Measurements from ENCODE around the gene PAIP2. TPM values are rescaled to one million over a fixed set of nuclear protein-coding genes. Genes with fewer than 3 reads are reported as not detected.

PAIP2 gene
- total RNA-seq, 1 donor from 2014 or later: 66.0 TPM

DNA sequence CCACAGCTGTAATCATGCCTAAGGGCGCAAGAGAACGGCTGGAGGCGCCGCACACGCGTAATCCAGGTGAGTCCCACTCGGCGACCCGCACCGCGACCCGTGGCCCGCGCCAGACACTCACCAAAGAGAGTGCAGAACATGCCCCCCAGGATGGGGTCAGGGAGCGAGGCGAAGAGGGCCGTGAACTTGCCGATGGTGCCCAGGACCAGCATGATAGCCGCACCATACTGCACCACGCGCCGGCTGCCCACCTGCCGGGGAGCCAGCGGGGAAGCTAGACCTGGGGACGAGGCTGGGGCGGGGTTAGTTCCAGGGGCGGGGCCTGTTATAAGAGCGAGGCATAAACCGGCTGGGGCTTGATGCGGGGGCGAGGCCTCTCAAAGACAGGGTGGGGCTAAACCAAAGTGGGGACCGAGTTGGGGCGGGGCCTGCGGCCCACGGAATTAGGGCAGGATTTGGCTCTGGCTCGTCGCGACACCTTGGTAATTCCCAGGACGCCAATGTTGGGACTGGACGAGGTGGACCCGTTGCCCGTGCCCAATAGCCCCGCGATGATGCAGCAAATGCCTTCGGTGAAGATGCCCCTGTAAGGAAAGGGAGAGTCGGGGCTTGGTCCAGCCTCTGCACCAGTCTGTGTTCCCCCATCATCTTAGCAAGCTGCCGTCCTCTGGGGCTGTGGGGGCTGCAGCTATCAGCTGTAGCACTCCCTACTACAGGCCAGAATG is 36.6 kb downstream of the PAIP2 start:
- Histone ChIP-seq H3K36me3 (no peaks in the 10 kb centered on the region), H3K9me3 (no peaks in the 10 kb centered on the region), H3K4me1 (peaks cover 5% of the 10 kb centered on the region), H3K27ac (no peak overlapping the region), H3K27me3 (no peaks in the 10 kb centered on the region), H3K4me3 (no peak overlapping the region)
- intact Hi-C loops (cut with DNase I): no loop called here
- no peak for TF ChIP-seq POLR2A (IDR thresholded peaks at IDR 0.05)
- TF ChIP-seq, protein P1, sequence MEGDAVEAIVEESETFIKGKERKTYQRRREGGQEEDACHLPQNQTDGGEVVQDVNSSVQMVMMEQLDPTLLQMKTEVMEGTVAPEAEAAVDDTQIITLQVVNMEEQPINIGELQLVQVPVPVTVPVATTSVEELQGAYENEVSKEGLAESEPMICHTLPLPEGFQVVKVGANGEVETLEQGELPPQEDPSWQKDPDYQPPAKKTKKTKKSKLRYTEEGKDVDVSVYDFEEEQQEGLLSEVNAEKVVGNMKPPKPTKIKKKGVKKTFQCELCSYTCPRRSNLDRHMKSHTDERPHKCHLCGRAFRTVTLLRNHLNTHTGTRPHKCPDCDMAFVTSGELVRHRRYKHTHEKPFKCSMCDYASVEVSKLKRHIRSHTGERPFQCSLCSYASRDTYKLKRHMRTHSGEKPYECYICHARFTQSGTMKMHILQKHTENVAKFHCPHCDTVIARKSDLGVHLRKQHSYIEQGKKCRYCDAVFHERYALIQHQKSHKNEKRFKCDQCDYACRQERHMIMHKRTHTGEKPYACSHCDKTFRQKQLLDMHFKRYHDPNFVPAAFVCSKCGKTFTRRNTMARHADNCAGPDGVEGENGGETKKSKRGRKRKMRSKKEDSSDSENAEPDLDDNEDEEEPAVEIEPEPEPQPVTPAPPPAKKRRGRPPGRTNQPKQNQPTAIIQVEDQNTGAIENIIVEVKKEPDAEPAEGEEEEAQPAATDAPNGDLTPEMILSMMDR (IDR thresholded peaks at IDR 0.05): no peak
- no peak for TF ChIP-seq POLR2AphosphoS5 (IDR thresholded peaks at IDR 0.05; ENCODE audit: insufficient read depth in 1 of 2, low read depth in 1 of 2)
- no peak for DNase-seq (ENCODE audit: extremely low spot score in 2 of 2)

DNA sequence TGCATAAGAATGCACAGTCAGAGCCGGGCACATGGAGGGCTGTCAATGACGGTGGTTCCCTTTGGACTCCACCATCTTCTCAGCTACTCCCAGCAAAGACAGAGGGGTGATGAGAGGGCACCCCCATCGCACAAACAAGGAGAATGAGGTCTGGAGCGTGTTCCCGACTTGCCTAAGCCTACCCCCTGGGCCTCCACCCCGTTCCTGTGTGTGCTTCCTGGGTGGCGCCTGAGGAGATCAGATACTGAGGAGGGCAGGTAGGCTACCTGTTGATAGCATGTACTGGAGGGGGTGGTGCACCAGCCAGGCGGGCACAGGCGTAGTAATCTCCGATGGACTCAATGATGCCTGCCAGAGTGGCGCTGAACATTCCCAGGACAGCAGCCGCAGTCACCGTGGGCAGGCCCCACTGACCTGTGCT is 37.3 kb downstream of the PAIP2 start:
- Histone ChIP-seq H3K27me3 (no peaks in the 10 kb centered on the region), H3K4me1 (peaks cover 4% of the 10 kb centered on the region), H3K27ac (no peak overlapping the region), H3K36me3 (no peaks in the 10 kb centered on the region), H3K9me3 (no peaks in the 10 kb centered on the region), H3K4me3 (no peak overlapping the region)
- intact Hi-C loops (cut with DNase I): no loop called here
- DNase-seq (ENCODE audit: extremely low spot score in 2 of 2): no peak
- no peak for TF ChIP-seq POLR2AphosphoS5 (IDR thresholded peaks at IDR 0.05; ENCODE audit: insufficient read depth in 1 of 2, low read depth in 1 of 2)
- no peak for TF ChIP-seq POLR2A (IDR thresholded peaks at IDR 0.05)
- TF ChIP-seq, protein P1 (IDR thresholded peaks at IDR 0.05): no peak

DNA sequence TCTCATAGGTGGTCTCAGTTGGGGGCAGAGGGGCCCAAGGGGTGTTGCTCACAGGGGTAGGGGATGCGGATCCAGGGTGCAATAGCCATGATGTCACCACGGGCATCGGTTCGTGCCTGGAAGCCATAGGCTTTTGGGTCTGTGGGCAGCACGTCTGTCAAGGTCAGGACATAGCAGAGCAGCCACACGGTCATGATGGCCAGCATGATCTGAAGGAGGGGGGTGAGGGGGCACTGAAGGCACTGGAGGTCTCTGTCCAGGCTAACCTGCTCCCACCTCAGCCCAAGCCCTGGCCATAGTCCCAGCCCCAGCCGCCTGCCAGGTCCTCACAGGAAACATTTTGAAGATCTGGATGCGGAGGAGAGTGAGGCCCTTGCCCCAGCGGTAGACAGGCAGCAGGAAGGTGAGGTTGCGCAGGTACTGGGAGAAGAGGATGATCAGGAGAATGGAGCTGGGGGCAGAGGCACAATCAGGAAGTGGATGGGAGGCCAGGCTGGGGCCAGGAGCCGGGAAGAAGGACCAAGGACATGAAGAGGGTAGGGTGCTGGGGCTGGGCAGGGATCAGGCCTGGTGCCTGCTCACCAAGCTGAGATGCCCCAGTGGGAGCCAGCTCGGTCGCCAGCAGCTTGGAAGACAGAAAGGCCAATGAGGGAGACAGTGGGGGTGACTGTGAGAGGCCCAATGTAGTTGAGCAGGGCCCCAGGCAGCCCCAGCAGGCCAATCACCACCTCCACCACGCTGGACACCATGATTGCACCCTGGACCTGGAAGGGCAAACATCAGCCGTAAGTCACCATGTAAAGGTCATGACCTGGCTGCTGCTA is 38.2 kb downstream of the PAIP2 start:
- Histone ChIP-seq H3K4me3 (no peak overlapping the region), H3K9me3 (no peaks in the 10 kb centered on the region), H3K4me1 (peaks cover 13% of the 10 kb centered on the region), H3K36me3 (no peaks in the 10 kb centered on the region), H3K27ac (no peak overlapping the region), H3K27me3 (no peaks in the 10 kb centered on the region)
- DNase-seq (ENCODE audit: extremely low spot score in 2 of 2): no peak
- intact Hi-C loops (cut with DNase I): no loop called here
- TF ChIP-seq POLR2A (IDR thresholded peaks at IDR 0.05) (no peak), POLR2AphosphoS5 (IDR thresholded peaks at IDR 0.05; ENCODE audit: insufficient read depth in 1 of 2, low read depth in 1 of 2) (no peak)
- TF ChIP-seq, protein P1 (IDR thresholded peaks at IDR 0.05): no peak

DNA sequence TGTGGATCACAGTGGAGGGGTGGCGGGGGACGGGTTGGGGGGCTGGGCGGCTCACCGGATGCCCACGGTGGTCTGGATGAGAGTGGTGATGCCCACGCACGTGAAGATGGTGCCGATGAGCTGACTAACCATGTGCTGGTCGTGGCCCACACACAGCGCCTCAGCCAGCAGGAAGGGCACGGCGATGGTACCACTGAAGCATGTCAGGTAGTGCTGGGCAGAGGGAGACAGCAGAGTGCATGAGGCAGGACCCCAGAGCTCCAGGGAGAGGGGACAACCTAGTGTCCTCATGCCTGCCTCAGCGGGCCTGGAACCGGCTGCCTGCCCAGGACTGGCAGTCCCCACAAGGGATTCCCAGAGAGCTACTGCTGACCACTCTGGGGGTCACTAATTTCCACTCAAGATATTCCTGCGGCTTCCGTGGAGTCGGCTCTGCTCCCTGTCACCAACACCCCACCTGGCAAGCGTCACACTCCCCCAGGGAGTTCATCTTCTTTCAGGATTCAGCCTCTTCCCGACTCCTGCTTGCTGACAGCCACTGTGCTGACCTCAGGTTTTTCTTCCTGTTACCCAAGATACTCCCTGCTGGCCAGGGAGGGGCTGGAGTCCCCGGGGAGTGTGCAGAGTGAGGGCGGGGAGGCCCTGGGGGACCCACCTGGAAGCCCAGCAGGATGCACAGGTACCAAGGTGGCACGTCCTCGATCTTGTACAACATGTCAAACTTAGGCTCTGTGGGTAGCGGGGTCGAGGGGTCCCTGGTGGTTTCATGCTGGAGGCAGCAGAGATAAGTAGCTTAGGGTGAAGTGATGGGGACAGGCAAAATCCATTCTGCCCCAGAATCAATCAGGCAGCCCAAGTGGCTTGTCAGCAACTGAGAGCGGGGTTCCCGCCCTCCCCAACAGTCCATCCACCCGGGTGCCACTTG is 40.4 kb downstream of the PAIP2 start:
- peak in 1 of 2 donors; percentile 85 for DNase-seq (ENCODE audit: extremely low spot score in 2 of 2)
- Histone ChIP-seq H3K27ac (no peak overlapping the region), H3K4me1 (peaks cover 25% of the 10 kb centered on the region), H3K36me3 (no peaks in the 10 kb centered on the region), H3K4me3 (no peak overlapping the region), H3K9me3 (no peaks in the 10 kb centered on the region), H3K27me3 (no peaks in the 10 kb centered on the region)
- intact Hi-C loops (cut with DNase I): no loop called here
- TF ChIP-seq, protein P1 (IDR thresholded peaks at IDR 0.05): no peak
- TF ChIP-seq POLR2A (IDR thresholded peaks at IDR 0.05): no peak
- no peak for TF ChIP-seq POLR2AphosphoS5 (IDR thresholded peaks at IDR 0.05; ENCODE audit: insufficient read depth in 1 of 2, low read depth in 1 of 2)
